CD14-positive monocyte (primary cell): ENCODE results near the gene PTCD3. TPM values are rescaled to one million over a fixed set of nuclear protein-coding genes. Genes with fewer than 3 reads are reported as not detected.

Source experiments
- DNase-seq, 3 donors: peaks; one replicate each; pipeline ENCODE4 v3.0.0-alpha.2; 2011 to 2022
- H2AFZ ChIP-seq: 2 replicates; pipeline ENCODE4 v1.6.0; 2012; ENCODE audit warnings: mild to moderate bottlenecking, low read depth, low read length, inconsistent platforms; ENCODE audit not compliant: insufficient read depth, poor library complexity, severe bottlenecking
- H3K27ac ChIP-seq, 2 donors: 1 replicate in 1 of 2; 2 replicates in 1 of 2; pipeline ENCODE4 v1.5.1; 2012 to 2013; ENCODE audit warnings: low read length in 2 of 2, control low read depth in 1 of 2, inconsistent platforms in 1 of 2, low read depth in 1 of 2, mild to moderate bottlenecking in 1 of 2
- H3K27me3 ChIP-seq, 2 donors: one replicate each; pipeline versions ENCODE4 v1.6.0 to v1.6.1; 2011 to 2013; ENCODE audit warnings: low read length in 2 of 2; ENCODE audit not compliant: control insufficient read depth in 2 of 2, insufficient read depth in 2 of 2
- H3K36me3 ChIP-seq, 2 donors: replicated peaks in 1 of 2; 1 replicate in 1 of 2; 2 replicates in 1 of 2; pipeline versions ENCODE4 v1.5.1 to v1.6.1; 2012 to 2013; ENCODE audit warnings: low read length in 2 of 2, control low read depth in 1 of 2, inconsistent platforms in 1 of 2, mild to moderate bottlenecking in 1 of 2; ENCODE audit not compliant: insufficient read depth in 2 of 2, control insufficient read depth in 1 of 2
- H3K4me1 ChIP-seq, 2 donors: 1 replicate in 1 of 2; 2 replicates in 1 of 2; pipeline versions ENCODE4 v1.5.1 to v1.6.1; 2012 to 2013; ENCODE audit warnings: low read length in 2 of 2, control low read depth in 1 of 2, inconsistent platforms in 1 of 2, mild to moderate bottlenecking in 1 of 2, moderate library complexity in 1 of 2; ENCODE audit not compliant: insufficient read depth in 2 of 2, control insufficient read depth in 1 of 2
- H3K4me2 ChIP-seq: replicated peaks from 2 replicates; pipeline ENCODE3; 2012; ENCODE audit warnings: low read length, moderate library complexity, mild to moderate bottlenecking; ENCODE audit not compliant: poor library complexity, severe bottlenecking; ENCODE audit errors: extremely low read depth
- H3K4me3 ChIP-seq, 3 experiments: fragments of 200-600 bp in 1 of 3; sonication (generic) in 1 of 3; replicated peaks in 1 of 3; 1 replicate in 2 of 3; 2 replicates in 1 of 3; pipeline ENCODE4 v1.5.1; 2011 to 2013; ENCODE audit warnings: low read length in 3 of 3, mild to moderate bottlenecking in 3 of 3, control low read depth in 2 of 3, low read depth in 2 of 3, inconsistent platforms in 1 of 3, moderate library complexity in 1 of 3
- H3K79me2 ChIP-seq: 2 replicates; pipeline ENCODE4 v1.6.0; 2012; ENCODE audit warnings: mild to moderate bottlenecking, control low read depth, inconsistent platforms, low read length, moderate library complexity; ENCODE audit not compliant: insufficient read depth
- H3K9ac ChIP-seq: 2 replicates; pipeline ENCODE4 v1.6.0; 2017; ENCODE audit warnings: low read length, mild to moderate bottlenecking; ENCODE audit not compliant: insufficient read depth, poor library complexity, severe bottlenecking
- H3K9me3 ChIP-seq, 2 donors: replicated peaks in 1 of 2; 1 replicate in 1 of 2; 2 replicates in 1 of 2; pipeline versions ENCODE4 v1.5.1 to v1.6.1; 2012 to 2013; ENCODE audit warnings: low read length in 2 of 2, control low read depth in 1 of 2; ENCODE audit not compliant: control insufficient read depth in 1 of 2, insufficient read depth in 1 of 2
- H4K20me1 ChIP-seq: 2 replicates; pipeline ENCODE4 v1.6.0; 2012; ENCODE audit warnings: mild to moderate bottlenecking, low read length, control low read depth, moderate library complexity; ENCODE audit not compliant: insufficient read depth
- H3K27ac Mint-ChIP-seq, 7 donors: one replicate each; pipeline ENCODE4 v1.8.0; 2020; ENCODE audit warnings: mild to moderate bottlenecking in 7 of 7, mixed read lengths in 7 of 7, moderate library complexity in 6 of 7, inconsistent platforms in 2 of 7
- H3K27me3 Mint-ChIP-seq, 3 donors: one replicate each; pipeline ENCODE4 v1.8.0; 2021 to 2022; ENCODE audit warnings: low read depth in 3 of 3, mild to moderate bottlenecking in 3 of 3, mixed read lengths in 3 of 3, moderate library complexity in 3 of 3, inconsistent platforms in 1 of 3
- H3K36me3 Mint-ChIP-seq, 2 donors: one replicate each; pipeline ENCODE4 v1.8.0; 2020; ENCODE audit warnings: mixed read lengths in 2 of 2, inconsistent platforms in 1 of 2, mild to moderate bottlenecking in 1 of 2
- H3K4me1 Mint-ChIP-seq: one replicate; pipeline ENCODE4 v1.8.0; 2020; ENCODE audit warnings: mild to moderate bottlenecking, mixed read lengths
- H3K4me3 Mint-ChIP-seq, 2 donors: one replicate each; pipeline ENCODE4 v1.8.0; 2020; ENCODE audit warnings: mild to moderate bottlenecking in 2 of 2, mixed read lengths in 2 of 2, moderate library complexity in 1 of 2
- H3K9me3 Mint-ChIP-seq, 7 donors: one replicate each; pipeline ENCODE4 v1.8.0; 2020 to 2022; ENCODE audit warnings: mixed read lengths in 7 of 7, mild to moderate bottlenecking in 6 of 7, moderate library complexity in 6 of 7, inconsistent platforms in 2 of 7
- CTCF ChIP-seq: fragments of 200-600 bp; IDR thresholded peaks from one replicate; pipeline ENCODE4 v1.8.0; 2022; ENCODE audit warnings: antibody characterized with exemption, mild to moderate bottlenecking
- WGBS: methylation state at CpG from one replicate; pipeline ENCODE4 v1.1.5; 2013; ENCODE audit warnings: missing lambda C conversion rate; ENCODE audit not compliant: insufficient coverage; 5-methylcytosine and 5-hydroxymethylcytosine counted together
- intact Hi-C, 2 donors: fragments of 100-400 bp; cut with micrococcal nuclease; formaldehyde crosslinking; loops; one replicate each; pipeline versions ENCODE4 v1.15.0 to v1.15.1; 2023
- polyA plus RNA-seq, 3 donors: library from polyadenylated mRNA; depleted of rRNA in 1 of 3; unstranded in 2 of 3; stranded (reverse) in 1 of 3; fragments of 300-500 nt in 2 of 3; fragments of >200 nt in 1 of 3; fragmentation: Illumina TruSeq in 2 of 3; gene quantifications; 1 replicate in 2 of 3; 2 replicates in 1 of 3; pipeline ENCODE4 v1.2.3, GENCODE V29; 2012 to 2021

Gene PTCD3
- polyA plus RNA-seq, 3 donors: 14.0 to 60.5 (median 17.8) TPM

GRCh38 chr2:86124683-86125082, 18.6 kb downstream of the PTCD3 start:
- Histone ChIP-seq H3K4me3 (no peak overlapping the region), H3K4me2 (no peak overlapping the region), H3K9me3 (no peaks in the 10 kb centered on the region), H3K36me3 (peaks cover 100% of the 10 kb centered on the region in 2 donors), H3K27me3 (no peaks in the 10 kb centered on the region), H2AFZ (no peak overlapping the region), H3K27ac (no peak overlapping the region), H3K9ac (no peak overlapping the region), H4K20me1 (no peaks in the 10 kb centered on the region), H3K4me1 (no peaks in the 10 kb centered on the region), H3K79me2 (no peaks in the 10 kb centered on the region)
- intact Hi-C loops: no loop called here
- peaks cover 81 to 97% of the 10 kb centered on the region in 2 donors for H3K36me3 Mint-ChIP-seq
- no CpG with 5 or more reads among the region's 5 CpGs for whole genome bisulfite sequencing
- H3K4me1 Mint-ChIP-seq: no peaks in the 10 kb centered on the region
- H3K27ac Mint-ChIP-seq: no peak overlapping the region
- DNase-seq: no peak
- no peaks in the 10 kb centered on the region for H3K27me3 Mint-ChIP-seq
- H3K9me3 Mint-ChIP-seq: no peaks in the 10 kb centered on the region
- no peak for TF ChIP-seq CTCF
- H3K4me3 Mint-ChIP-seq: no peak overlapping the region

- no peak for TF ChIP-seq CTCF
- no peaks in the 10 kb centered on the region for H3K4me1 ChIP-seq
- no peak overlapping the region for H2AFZ ChIP-seq
- no peaks in the 10 kb centered on the region for H4K20me1 ChIP-seq
- peaks cover 0 to 3% (median 0%) of the 10 kb centered on the region in 7 donors for H3K9me3 Mint-ChIP-seq
- H3K79me2 ChIP-seq: no peaks in the 10 kb centered on the region
- H3K36me3 Mint-ChIP-seq: peaks cover 95 to 96% of the 10 kb centered on the region in 2 donors
- DNase-seq: no peak
- H3K9ac ChIP-seq: no peak overlapping the region
- H3K4me2 ChIP-seq: no peak overlapping the region
- intact Hi-C loops: no loop called here
- H3K27ac ChIP-seq: no peak overlapping the region
- H3K27me3 ChIP-seq: no peaks in the 10 kb centered on the region
- no peak overlapping the region for H3K27ac Mint-ChIP-seq
- H3K4me3 Mint-ChIP-seq: no peak overlapping the region
- H3K9me3 ChIP-seq: no peaks in the 10 kb centered on the region
- whole genome bisulfite sequencing: 100% methylated on average over 2 of the region's 4 CpGs
- no peaks in the 10 kb centered on the region for H3K27me3 Mint-ChIP-seq
- H3K4me1 Mint-ChIP-seq: no peaks in the 10 kb centered on the region
- H3K36me3 ChIP-seq: peaks cover 100% of the 10 kb centered on the region in 2 donors
- H3K4me3 ChIP-seq: no peak overlapping the region
These were observed 28.7 kb downstream of the PTCD3 start for GRCh38 chr2:86134709-86135108.
